ENCODE data around the gene ZNF697.

DNA sequence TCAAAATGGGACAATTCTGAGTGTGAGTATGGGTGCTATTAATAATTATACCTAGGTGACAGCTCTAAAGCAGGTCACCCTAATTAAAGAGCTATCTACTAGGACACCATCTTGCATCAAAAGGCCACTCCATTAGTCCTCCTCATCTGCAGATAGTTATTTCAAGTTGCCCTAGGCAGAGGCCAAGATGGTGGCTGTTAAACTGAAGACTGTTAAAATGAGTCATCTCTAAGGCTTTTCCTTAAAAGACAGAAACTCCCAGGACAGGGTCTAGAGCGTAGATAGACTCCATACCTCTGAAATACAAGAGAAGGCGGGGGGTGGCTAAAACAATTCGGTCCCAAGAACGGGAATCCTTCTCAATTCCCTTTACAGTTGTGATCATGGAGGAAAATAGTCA is 4.5 kb upstream of the ZNF697 start:
- TF ChIP-seq, protein P1, sequence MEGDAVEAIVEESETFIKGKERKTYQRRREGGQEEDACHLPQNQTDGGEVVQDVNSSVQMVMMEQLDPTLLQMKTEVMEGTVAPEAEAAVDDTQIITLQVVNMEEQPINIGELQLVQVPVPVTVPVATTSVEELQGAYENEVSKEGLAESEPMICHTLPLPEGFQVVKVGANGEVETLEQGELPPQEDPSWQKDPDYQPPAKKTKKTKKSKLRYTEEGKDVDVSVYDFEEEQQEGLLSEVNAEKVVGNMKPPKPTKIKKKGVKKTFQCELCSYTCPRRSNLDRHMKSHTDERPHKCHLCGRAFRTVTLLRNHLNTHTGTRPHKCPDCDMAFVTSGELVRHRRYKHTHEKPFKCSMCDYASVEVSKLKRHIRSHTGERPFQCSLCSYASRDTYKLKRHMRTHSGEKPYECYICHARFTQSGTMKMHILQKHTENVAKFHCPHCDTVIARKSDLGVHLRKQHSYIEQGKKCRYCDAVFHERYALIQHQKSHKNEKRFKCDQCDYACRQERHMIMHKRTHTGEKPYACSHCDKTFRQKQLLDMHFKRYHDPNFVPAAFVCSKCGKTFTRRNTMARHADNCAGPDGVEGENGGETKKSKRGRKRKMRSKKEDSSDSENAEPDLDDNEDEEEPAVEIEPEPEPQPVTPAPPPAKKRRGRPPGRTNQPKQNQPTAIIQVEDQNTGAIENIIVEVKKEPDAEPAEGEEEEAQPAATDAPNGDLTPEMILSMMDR (optimal IDR thresholded peaks at IDR 0.05 in 1 of 3, IDR thresholded peaks at IDR 0.05 in 1 of 3, conservative IDR thresholded peaks at IDR 0.05 in 1 of 3; ENCODE audit: extremely low read depth in 1 of 3, insufficient read depth in 2 of 3, low read length in 3 of 3): no peak
- TF ChIP-seq EZH2 (IDR thresholded peaks at IDR 0.05; ENCODE audit: low read length): no peak

All from keratinocyte (primary cell).